Stimulated activated CD8-positive, alpha-beta memory T cell treated with anti-CD3 and anti-CD28 coated beads, Interleukin-12 subunit alpha, Interleukin-12 subunit beta, amount 100 ng/mL, for 24 hours (primary cell): ENCODE measurements around the gene DMD.
"Not testable (repeated sequence)": the region's sequence is repeated elsewhere in the genome, so short reads cannot be mapped to it uniquely, and the experiment has no call there.

Source experiments
- DNase-seq: peaks from one replicate; pipeline ENCODE4 v3.0.0-alpha.2; 2020; ENCODE audit errors: extremely low read depth

Gene DMD

GRCh38 chrX:32024072-32024471, 1187.3 kb downstream of the DMD start:
- no peak for DNase-seq

- no peak for DNase-seq
Measured at GRCh38 chrX:32016195-32016594, 1195.2 kb downstream of the DMD start.

DNA sequence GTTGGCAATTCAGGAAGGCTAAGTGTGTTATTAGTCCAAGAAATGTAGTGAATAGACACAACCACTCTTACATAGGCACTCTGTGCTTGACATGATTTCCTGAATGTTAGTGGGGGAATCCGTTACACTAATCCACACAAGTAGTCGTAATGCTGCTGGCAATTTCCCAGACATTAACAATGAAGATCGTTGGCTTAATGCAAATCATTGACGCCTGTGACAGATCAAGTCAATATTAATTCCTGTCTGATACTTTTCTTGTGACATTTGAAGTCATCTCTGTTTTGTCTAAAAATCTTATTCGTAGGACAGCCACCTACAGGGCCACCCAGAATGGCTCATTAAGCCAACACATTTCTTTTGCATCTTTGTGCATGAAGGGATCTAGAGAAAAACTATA, 1200.4 kb downstream of the DMD start:
- DNase-seq: no peak

DNA sequence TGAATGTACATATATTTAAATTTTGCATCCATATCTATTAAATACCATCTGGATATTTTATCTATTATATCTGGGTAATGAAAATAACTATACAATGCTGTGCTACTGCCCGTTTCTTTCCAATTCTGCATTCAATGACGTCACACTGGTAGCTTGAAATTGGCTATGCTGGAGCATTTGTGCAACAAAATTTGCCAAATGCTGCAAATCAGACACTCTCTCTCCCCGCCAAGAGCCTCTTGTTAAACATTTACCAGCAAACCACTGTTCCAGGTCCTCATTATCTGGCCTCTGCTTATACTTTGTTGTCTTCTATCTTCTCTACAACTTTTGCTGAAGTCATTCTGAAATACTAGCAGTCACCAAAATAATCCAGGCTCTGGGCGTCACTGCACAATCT, 1201.1 kb downstream of the DMD start:
- no peak for DNase-seq

DNA sequence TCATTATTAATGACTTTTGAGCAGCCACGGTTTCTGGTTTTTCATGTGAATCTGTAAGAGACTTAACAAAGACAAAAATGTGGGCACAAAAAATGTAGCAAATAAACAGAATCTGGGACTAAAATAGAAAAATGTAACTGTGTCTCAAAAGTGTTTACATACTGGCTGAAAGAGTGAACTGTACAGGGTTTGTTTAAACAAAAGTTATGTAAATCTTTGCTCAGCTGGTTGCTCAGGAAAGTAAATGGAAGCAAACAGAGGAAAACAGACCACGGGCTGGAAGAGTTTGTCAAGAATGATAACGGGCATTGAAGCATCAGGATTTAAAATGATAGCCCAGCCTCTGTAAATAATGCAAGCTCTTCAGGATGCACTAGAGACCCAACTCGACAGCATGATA, 1217.7 kb downstream of the DMD start:
- no peak for DNase-seq

DNA sequence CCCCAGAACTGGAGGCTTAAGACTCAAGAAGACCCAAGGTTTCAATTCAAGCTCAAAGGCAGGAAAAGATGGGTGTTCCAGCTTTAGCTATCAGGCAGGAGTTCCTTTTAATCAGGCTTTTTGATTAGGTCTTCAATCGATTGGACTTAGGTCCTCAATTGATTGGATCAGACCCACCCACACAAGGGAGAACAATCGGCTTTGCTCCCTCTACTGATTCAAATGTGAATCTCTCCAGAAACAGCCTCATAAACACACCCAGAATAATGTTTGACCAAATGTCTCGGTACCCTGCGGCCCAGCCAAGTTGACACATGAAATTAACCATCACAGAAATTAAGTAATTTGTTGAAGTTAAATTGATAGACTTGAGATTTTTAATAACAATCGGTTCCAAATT, 1222.4 kb downstream of the DMD start:
- DNase-seq: no peak

DNA sequence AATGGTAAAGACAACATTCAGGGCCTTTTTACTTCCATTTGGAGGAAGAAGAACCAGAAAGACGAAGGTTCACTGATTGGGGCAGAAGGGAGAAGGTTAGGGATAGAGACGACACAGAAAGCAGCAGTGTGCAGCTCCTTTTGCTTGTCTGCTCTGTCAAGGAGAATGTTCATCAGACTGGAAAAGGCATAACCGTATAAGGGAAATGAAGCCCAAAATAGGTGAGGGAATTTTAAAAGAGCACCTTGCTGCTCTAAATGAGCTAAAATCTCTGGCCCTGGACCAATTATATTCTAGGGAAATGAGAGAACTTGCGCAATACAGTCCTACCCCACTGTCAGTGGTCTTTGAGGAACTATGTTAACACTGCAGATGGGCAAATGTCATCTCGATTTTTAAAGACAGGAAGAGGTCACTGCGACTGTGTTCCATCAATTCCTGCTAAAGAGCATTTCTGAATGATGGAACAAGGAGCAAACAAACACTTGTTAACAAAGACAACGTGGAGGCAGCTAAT, 1229.7 kb downstream of the DMD start:
- DNase-seq: no peak

GRCh38 chrX:31969714-31970113, 1241.6 kb downstream of the DMD start:
- no peak for DNase-seq

DNA sequence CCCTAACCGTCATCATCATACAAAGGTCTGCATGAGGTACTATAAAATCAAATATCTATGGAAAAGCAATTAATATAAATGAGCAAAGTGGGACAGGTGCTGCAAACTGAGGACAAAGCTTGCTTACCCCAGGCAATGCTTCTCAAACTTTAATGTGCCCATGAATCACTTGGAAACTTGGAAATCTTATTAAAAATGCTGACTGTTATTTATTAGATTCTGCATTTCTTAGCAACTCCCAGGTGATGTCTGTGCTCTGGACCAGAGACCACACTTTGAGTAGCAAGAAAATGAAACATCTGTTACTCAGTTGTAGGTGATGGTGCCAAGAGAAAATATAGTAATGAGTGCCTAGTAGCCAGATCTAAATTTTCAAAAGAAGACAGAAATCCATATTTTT, 1249.1 kb downstream of the DMD start:
- no peak for DNase-seq

DNA sequence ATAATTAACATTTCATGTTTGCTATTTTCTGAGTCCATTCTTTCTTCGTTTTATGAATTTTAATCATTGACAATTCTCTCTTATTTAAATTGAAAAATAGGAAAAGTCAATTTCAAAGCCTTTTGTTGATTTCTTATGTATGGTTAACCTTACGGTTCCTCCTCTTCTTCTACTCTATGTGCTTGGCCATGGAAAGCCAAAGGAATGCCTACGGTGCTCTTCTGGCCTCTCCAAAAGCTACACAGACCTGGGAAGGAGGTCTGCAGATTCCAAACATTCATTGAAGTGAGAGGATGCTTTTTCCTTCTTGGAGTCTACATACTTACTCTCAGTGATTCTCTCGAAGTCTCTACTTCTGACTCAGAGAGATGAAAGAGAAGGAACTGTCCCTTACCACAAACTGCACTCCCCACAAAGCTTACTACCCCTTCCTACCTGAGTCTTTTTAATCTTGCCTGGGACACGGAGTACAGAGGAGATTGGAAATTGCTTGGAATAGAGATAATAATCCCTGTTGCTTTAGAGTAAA, 1276.4 kb downstream of the DMD start:
- DNase-seq: no peak

DNA sequence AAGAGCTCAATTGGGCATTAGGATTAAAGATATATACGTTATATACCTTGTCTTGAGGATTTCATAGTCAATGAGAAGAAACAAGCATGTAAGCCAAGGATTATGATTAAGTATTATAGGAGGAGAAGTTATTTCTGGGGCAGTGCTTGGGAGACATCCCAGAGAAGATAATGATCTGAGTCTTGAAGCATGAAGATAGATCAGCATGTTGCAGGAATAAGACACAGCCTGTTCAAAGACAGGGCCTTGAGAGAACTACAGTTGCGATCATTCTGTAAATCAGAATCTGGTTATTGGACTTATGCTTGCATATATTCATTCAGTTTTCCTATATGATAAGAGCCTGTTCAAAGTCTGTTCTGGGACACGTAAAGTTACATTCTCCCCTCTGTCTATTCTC, 1277.3 kb downstream of the DMD start:
- DNase-seq: no peak

DNA sequence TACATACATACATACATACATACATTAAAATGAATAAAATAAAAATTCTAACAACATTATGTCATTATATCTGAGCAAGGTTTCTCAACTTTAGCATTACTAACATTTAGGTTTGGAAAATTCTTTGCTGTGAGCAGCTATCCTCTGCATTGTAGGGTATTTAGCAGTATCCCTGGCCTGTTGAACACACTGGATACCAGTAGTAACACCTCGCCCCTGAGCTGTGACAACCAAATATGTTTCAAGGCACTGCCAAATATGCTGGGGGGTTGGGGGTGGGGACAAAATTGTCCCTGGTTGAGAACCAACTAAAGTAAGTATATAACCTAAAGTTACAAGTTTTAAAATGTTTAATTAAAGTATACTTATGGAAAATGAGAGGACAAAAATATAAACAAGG, 1278.6 kb downstream of the DMD start:
- DNase-seq: no peak

- not testable (repeated sequence) for DNase-seq
Measured at GRCh38 chrX:31932320-31932719, 1279.0 kb downstream of the DMD start.

GRCh38 chrX:31931225-31931624, 1280.1 kb downstream of the DMD start:
- no peak for DNase-seq

- no peak for DNase-seq
Measured at GRCh38 chrX:31929366-31929765, 1282.0 kb downstream of the DMD start.

DNA sequence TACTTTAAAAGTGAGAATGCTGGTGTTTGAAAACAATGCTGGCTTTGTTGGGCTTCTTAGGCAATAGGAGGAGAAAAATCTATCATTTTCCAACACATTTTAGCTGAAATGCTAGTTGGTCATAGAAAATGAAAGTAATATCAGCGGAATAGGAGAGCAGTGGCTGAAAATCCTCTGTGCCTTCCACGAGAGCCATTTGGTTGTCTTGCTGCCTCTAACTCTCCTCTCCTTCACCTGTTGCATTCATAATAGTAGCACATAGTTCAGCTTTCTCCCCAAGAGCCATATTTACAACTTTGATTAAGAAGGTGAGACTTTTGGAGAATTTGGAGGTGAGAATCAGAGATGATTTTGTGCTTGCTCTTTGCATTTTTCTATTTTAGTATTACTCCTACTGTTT, 1290.1 kb downstream of the DMD start:
- DNase-seq: no peak

- DNase-seq: no peak
Measured at GRCh38 chrX:31909850-31910572, 1301.3 kb downstream of the DMD start.

DNA sequence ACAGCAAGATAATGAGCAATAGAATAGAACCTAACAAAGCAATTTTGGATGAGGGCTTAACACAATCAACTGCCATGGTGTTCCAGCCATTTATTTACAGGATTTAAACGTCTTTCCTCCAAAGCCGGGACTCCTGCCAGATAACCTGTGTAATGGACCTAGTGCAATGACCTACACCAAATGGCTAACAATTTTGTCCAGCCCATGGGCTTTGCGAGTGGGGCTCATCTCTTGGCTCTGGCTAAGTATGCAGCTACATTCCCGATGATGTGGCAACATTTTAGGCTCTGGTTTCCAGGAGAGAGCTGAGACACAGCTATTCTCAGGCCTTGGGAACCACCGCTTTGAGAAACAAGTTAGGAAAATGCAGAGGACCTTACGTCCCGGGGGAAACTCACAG, 1317.2 kb downstream of the DMD start:
- DNase-seq: no peak

DNA sequence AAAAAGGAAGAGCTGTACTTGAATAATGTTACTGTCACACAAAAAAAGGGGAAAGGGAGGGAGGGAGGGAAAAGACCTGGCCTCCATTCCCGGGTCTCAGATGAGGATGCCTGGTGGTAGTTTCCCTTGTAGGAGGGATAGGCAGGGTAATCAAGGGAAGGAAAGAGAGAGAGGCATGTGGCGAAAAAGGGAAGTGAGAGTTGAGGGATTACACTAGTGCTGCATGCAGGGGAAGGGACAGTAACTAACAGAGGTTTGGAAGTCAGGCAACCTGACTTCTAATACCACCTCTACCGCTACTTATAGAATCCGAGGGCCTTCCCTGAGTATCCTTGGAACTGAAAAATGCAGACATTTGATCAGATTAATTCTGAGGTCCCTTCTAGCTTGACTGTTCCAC, 1317.8 kb downstream of the DMD start:
- no peak for DNase-seq

DNA sequence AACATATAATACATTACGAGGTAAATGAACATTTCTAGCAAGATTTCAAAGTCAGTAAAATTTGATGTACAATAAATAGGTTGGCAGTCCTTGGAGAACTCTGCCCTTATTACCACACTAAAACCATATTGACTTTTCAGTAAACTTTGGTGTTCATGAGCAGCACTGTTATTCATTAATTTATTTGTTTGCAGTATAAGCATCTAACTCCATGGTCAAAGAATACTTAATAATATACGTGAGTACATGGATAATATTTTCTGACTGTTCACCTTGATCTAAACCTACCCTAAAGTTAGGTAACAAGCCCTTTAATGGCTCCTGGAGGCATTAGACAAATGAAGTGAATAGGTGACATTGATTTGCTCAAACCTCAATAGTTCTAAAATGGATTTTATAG, 1322.3 kb downstream of the DMD start:
- DNase-seq: no peak

DNA sequence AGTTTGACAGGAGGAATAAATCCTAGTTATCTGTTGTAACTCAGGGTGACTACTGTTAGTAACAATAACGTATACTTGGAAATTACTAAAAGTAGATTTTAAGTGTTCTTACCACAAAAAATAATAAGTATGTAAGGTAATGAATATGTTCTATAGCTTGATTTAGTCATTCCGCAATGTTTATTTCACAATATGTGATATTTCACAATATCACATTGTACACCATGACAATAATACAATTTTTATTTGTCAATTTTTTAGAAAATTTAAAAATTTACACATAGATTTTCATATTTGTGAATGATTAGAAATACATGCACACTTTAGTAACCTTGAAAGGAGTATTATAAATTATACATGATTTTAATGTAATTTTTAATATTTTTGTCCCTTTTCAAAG, 1326.8 kb downstream of the DMD start:
- no peak for DNase-seq

DNA sequence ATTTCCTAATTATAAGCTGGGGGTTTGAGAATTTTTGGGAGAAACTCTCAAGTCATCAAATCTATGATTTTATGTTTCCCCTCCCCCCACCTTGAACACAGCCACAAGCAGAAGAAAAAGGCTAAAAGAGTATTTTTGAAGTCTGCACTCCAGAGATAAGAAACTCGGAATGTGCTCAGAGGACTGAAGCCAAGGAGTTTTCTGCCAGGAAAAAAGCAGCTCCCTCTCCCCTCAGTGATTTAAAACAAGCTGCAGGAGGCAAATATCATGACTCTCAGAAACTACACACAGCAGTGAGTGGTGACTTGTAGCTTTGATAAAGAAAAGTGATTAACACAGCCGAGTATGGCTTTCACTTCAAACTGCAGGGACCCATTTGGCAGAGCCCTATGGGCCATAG, 1339.3 kb downstream of the DMD start:
- DNase-seq: no peak

- no peak for DNase-seq
Measured at GRCh38 chrX:31870267-31870666, 1341.1 kb downstream of the DMD start.

DNA sequence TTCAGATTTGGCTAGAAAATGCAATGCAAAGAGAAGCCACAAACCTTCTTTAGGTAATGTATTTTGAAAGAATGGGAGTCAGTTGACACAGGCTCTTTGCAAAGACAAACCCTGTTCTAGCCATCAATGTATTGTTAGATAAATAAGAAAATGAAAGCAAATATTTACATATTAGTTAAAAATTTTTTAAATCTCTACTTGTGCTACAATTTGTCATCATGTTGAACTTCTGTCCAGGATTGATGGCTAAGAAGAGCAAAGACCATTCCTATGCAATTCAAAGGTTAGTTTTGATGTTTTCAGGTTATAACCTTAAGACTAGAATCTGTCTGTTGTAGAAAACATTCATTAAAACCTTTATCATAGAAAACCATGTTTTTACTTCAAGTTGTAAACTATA, 1350.7 kb downstream of the DMD start:
- DNase-seq: no peak
